H7 (cell line): Measurements from ENCODE around the gene NHS. TPM values are rescaled to one million over a fixed set of nuclear protein-coding genes. Genes with fewer than 3 reads are reported as not detected.
A peak's percentile ranks its signal among the peaks of the same experiment; 100 is the strongest.

ENCODE experiments used
- DNase-seq: peaks from one replicate; pipeline ENCODE4 v3.0.0; 2012
- H3K27me3 ChIP-seq: 2 replicates; pipeline ENCODE4 v1.6.0; 2011; ENCODE audit warnings: mild to moderate bottlenecking, low read length; ENCODE audit not compliant: control insufficient read depth, insufficient read depth
- H3K36me3 ChIP-seq: replicated peaks from 2 replicates; pipeline ENCODE4 v1.5.1; 2011; ENCODE audit warnings: low read length; ENCODE audit not compliant: control insufficient read depth, insufficient read depth
- H3K4me3 ChIP-seq: 2 replicates; pipeline ENCODE4 v1.5.1; 2011; ENCODE audit warnings: low read depth, mild to moderate bottlenecking, control low read depth, low read length, moderate library complexity; ENCODE audit not compliant: insufficient read depth
- total RNA-seq: library from RNA; depleted of rRNA; stranded (reverse); fragments of >200 nt; shearing (Covaris generic); gene quantifications from 2 replicates; pipeline ENCODE4 v1.2.3, GENCODE V29; 2014

The NHS gene
- total RNA-seq, 1 experiment from 2014 or later, result 5.2 TPM

DNA sequence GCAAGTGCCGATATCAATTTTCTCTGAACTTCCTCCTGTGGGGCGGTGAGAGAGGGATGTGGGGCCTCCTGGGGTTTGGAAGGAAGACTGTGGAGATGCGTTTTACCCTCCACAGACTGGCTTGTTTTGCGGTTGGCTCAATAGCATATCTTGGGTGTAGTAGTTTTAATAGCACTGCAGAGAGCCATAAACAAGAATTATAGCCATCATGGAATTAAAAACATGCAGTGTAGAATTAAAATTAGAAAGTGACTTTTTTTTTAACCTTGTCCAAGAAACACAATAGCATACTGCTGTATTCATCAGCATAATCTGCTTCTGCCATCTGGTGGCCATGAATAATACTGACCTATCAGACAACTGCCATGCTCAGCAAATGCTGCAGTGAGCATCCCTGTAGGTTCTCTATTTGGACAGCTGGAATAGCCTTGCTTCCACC lies 315.0 kb downstream of the NHS start:
- Histone ChIP-seq H3K4me3 (no peak overlapping the region), H3K27me3 (no peaks in the 10 kb centered on the region), H3K36me3 (no peaks in the 10 kb centered on the region)
- DNase-seq, result peak; percentile 60

DNA sequence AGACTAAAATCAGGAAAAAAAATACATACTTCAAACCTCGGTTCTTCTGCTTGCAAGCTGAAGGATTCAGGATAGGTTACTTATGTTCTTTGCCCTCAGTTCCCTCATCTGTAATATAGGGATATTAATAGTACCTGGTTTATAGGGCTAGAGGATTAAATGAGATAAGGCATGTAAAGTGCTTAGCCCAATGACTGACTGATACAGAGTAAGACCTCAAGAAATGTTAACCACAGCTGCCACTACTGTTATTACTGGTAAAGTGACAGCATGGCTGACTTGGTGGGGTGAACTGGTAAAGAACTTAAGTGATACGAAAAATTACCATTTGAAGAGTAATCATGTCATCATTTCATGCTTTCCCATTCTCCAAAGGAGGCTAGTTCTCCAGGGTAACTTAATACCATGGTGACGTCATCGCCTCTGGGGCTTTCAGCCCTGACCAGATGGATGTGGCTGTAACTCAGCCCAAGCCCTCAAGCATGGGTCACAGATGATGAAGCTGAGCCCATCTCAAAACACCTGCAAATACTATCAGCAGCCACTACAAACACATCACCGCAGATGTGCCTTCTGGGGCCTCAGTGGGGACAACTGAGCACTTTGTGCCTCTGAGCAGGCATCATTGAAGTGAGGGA lies 317.8 kb downstream of the NHS start:
- Histone ChIP-seq H3K4me3 (no peak overlapping the region), H3K36me3 (no peaks in the 10 kb centered on the region), H3K27me3 (no peaks in the 10 kb centered on the region)
- DNase-seq, result peak; percentile 39

DNA sequence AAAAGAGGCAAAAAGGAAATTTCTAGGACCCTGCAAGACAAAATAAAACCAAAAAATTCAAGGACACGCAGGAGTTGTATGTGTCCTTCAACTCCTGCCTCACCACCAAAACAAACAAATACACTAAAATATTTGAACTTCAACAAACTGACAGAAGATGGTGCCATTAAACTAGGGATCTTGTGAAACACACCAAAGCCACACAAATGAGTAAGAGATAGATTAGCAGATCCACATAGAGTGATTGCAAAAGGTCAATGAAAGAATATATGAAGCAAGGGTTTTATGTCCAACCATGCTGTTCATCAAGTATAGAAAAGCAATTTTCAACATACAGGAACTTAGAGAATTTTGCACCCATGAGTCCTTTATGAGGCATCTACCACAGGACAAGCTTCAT lies 322.2 kb downstream of the NHS start:
- Histone ChIP-seq H3K4me3 (no peak overlapping the region), H3K27me3 (no peaks in the 10 kb centered on the region), H3K36me3 (no peaks in the 10 kb centered on the region)
- no peak for DNase-seq

DNA sequence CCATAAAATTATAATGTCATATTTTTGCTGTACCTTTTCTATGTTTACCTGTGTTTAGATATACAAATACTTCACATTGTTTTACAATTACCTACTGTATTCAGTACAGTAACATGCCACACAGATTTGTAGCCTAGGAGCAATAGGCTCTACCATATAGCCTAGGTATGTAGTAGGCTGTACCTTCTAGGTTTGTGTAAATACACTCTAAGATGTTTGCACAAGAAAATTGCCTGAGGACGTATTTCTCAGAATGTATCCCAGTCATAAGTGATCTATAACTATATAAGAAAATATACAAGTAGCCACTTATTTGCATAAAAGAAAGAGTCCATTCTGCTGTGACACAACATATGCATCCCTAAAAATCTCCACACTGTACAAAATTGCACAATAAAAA lies 326.0 kb downstream of the NHS start:
- Histone ChIP-seq H3K36me3 (no peaks in the 10 kb centered on the region), H3K27me3 (no peaks in the 10 kb centered on the region), H3K4me3 (no peak overlapping the region)
- DNase-seq, result no peak

DNA sequence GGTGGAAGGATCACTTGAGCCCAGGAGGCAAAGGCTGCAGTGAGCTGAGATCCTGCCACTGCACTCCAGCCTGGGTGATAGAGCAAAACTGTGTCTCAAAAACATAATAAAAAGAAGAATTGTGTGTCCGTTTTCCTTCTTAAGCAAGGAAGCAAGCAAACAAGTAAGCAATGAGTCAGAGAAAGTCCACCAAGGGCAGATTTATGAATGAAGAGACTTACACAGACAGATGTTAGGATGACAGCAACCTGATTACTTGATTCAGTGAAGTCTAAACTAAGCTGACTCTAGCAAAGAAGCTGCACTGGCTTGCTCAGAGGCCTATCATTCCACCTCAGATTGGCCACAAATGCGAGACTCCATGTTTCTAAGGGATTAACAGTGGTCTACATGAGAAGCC lies 328.2 kb downstream of the NHS start:
- no peaks in the 10 kb centered on the region for H3K36me3 ChIP-seq
- no peak for DNase-seq
- no peaks in the 10 kb centered on the region for H3K27me3 ChIP-seq
- no peak overlapping the region for H3K4me3 ChIP-seq

DNA sequence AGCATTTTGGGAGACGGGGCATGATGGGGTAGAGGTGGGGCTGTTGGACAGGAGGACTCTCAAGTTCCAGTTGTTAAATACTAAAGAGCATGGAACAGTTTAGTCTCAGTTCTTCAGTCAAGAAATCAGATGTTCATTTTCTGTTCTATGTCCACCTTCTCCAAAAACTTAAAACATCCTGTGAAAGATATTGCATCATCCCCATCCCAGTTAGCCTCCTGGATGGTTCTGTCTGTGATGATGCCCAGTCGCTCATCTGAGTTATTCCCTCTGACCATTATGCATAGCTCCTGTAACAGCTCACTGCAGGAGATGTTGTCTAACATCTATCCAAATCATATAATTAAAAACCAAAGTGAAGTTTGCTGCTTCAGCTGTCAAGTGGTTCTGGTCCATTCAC lies 330.2 kb downstream of the NHS start:
- H3K36me3 ChIP-seq, result no peaks in the 10 kb centered on the region
- H3K4me3 ChIP-seq, result no peak overlapping the region
- H3K27me3 ChIP-seq, result no peaks in the 10 kb centered on the region
- no peak for DNase-seq

DNA sequence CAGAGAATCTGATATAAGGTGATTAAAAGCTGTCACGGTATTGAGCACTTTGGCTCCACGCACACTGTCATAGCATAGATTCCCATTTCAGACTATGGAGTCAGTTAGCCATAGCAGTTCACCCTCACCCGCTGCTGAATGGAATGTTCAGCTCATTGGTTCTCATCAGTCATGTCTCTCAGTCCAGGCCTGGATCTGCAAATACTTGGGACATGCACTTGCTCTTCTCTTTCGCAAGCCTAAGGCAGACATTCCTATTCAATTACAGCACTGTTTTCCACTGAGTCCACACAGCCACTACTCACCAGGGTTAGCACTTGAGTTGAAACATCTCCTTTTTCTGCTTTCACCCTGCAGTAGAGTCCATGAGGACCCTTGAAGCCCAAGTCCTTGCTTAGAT lies 331.7 kb downstream of the NHS start:
- DNase-seq, result no peak
- Histone ChIP-seq H3K36me3 (no peaks in the 10 kb centered on the region), H3K27me3 (no peaks in the 10 kb centered on the region)

DNA sequence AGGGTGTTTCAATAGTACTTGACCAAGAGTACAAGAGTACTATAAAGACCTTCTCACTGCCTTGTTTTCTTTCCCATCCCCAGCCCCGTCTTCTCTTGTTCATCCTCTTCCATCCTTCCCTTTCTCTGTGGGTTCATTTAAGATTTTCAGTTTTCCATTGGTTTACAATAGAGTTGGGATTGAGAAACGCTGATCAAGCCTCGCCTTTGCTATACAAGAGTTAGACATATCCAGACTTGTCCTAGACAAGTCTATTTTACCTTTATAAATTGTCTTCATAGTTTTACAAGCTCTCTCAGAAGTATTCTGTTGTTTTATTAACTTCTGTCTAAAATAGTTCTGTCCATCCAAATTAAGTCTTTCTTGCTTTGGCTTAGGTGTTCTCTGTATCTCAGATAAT lies 332.7 kb downstream of the NHS start:
- DNase-seq, result no peak
- no peaks in the 10 kb centered on the region for H3K36me3 ChIP-seq
- no peaks in the 10 kb centered on the region for H3K27me3 ChIP-seq
- H3K4me3 ChIP-seq, result no peak overlapping the region

More for the DNA sequence above, 331.7 kb downstream of the NHS start:
- no peak overlapping the region for H3K4me3 ChIP-seq

DNA sequence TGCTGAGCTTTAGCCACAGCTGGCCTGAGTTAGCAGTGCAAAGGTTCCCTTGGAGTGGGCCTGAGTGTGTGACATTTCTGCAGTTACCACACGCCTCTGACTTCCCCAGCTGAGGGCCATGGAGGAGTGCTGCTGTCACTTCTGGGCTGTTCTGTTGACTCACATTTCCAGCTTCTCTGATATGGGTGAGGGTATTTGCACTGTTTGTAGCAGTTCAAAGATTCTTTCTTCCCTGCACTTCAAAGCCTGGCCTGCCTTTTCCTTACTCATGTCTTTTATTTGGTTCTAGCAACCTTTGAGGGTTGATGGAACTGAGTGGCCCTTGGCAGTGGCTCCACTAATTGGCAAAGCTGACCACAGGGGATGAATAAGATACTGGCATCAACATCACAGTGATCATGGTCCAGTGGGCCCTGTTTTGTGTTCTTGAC lies 335.9 kb downstream of the NHS start:
- no peaks in the 10 kb centered on the region for H3K36me3 ChIP-seq
- no peaks in the 10 kb centered on the region for H3K27me3 ChIP-seq
- no peak overlapping the region for H3K4me3 ChIP-seq
- no peak for DNase-seq

DNA sequence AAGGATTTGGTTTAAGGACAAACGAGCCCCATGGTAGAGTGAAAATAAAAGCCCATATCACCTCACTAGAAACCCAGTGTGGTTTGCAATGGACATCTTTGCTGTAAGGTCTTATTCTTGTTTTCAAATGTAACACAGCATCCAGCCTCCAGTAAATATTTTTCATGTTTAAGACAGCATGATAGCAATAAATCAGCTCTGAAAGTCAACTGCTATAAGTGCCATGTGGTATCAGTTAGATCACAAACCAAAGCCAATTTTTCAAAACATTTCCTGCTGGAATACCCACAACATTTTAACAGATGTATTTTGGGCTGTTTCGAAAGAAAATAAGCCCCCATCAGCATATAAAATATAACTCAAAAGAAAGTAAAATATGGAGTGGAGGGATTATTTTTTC lies 338.3 kb downstream of the NHS start:
- H3K4me3 ChIP-seq, result no peak overlapping the region
- H3K36me3 ChIP-seq, result no peaks in the 10 kb centered on the region
- DNase-seq, result no peak
- no peaks in the 10 kb centered on the region for H3K27me3 ChIP-seq

DNA sequence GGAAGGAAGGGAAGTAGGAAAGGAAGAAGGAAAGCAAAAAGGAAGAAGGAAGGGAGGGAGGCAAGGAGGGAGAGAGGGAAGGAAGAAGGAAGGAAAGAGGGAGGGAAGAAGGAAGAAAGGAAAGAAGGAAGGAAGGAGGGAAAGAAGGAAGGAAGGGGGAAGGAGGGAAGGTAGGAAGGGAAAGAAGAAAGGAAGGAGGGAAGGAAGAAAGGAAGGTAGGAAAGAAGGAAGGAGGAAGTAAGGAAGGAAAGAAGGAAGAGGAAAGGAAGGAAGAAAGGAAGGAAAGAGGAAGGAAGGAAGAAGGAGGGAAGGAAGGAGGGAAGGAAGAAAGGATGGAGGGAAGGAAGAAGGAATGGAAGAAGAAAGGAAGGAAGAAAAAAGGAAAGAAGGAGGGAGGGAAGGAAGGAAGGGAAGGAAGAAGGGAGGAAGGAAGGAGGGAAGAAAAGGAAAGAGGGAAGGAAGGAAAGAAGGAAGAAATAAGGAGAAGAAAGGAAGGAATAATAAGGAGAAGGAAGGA lies 343.7 kb downstream of the NHS start:
- no peaks in the 10 kb centered on the region for H3K36me3 ChIP-seq
- DNase-seq, result no peak
- H3K4me3 ChIP-seq, result no peak overlapping the region
- H3K27me3 ChIP-seq, result no peaks in the 10 kb centered on the region

DNA sequence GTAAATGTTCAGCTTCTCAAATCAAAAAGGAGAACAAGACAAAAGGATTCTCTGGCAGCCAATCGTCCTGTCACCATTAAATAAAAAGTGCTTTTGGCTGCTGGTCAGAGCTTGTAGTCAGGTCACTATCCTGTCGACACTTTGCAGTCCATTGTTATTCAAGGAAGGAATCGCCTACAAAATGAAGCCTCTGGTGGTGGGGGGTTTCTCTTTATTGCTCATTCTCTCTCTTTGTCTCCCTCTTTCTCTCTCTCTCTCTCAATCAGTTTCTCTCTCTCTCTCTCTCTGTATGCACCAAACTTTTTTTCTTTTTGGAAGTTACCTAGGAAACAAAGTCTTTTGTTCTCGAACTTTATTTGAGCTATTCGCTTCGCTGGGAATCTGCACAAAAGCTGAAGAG lies 344.7 kb downstream of the NHS start:
- peak; percentile 61 for DNase-seq
- H3K27me3 ChIP-seq, result no peaks in the 10 kb centered on the region
- H3K4me3 ChIP-seq, result no peak overlapping the region; the same call in 1 of the 2 replicates
- no peaks in the 10 kb centered on the region for H3K36me3 ChIP-seq

DNA sequence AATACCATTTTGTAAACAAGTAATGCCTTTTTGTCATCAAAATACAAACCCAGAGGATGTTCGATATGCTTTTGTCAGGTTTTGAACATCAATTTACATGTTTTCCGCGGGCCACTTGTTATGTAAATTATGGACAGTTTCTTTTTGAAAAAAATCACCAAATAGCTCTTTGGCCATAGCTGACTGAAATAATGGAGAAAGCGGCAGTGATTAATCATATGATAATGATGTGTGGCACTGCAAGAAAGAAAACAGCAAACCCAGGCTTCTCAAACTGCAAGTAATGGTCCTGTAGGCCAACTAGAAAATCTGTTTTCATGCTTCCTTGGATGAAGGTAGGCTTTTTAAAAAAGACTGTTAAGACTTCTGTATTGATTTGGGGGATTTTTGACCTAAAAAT lies 346.7 kb downstream of the NHS start:
- H3K4me3 ChIP-seq, result no peak overlapping the region
- no peak for DNase-seq
- H3K36me3 ChIP-seq, result no peaks in the 10 kb centered on the region; the same call in 1 of the 2 replicates
- H3K27me3 ChIP-seq, result no peaks in the 10 kb centered on the region

DNA sequence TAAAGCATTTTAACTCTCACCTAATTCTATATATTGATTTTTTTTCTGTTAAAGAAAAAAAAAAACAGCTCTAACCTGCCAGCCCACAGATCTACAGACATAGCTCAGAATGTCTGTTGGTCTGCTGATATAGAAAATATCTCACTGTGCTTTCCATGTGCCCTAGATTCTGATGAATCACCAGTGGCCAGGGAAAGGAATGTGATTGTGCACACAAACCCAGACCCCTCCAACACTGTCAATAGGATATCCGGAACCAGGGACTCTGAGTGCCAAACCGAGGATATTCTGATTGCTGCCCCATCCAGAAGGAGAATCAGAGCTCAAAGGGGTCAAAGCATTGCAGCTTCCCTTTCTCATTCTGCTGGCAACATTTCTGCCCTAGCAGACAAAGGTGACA lies 350.2 kb downstream of the NHS start:
- Histone ChIP-seq H3K36me3 (no peaks in the 10 kb centered on the region; the same call in 1 of the 2 replicates), H3K4me3 (no peak overlapping the region), H3K27me3 (no peaks in the 10 kb centered on the region)
- DNase-seq, result no peak

DNA sequence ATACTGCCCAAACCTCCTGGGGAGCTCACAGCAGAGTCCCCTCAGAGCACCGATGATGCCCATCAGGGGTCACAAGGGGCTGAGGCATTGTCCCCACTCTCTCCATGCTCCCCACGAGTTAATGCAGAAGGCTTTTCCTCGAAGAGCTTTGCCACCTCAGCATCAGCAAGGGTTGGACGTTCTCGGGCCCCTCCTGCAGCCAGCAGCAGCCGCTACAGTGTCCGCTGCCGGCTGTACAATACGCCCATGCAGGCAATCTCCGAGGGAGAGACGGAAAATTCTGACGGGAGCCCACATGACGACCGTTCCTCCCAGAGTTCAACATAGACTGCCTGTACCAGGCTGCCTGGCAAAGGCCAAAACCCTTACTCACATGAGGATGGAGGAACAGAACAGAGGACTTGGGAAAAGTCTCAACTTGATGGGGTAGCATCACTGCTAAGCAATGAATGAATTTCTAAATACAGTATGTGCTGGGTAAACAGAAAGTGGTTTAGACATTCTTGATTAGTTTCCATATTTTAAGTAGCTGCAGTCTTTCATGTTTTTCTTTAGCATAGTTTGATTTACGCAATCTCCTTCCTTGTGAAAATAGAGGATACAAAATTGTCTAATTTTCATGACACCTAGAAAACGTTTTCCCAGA lies 357.3 kb downstream of the NHS start:
- no peaks in the 10 kb centered on the region for H3K36me3 ChIP-seq
- H3K4me3 ChIP-seq, result no peak overlapping the region
- no peak for DNase-seq
- no peaks in the 10 kb centered on the region for H3K27me3 ChIP-seq
